ENCODE results near the gene MACROH2A1. TPM values are rescaled to one million over a fixed set of nuclear protein-coding genes. Genes with fewer than 3 reads are reported as not detected.

The MACROH2A1 gene
- total and polyA plus RNA-seq, 10 of the 15 experiments (the other 5 are each of a cell fraction or from before 2014, with no cell fraction given) = 45.7 to 230 (median 196) TPM

GRCh38 chr5:135307143-135307903 is 91.7 kb downstream of the MACROH2A1 start:
- Histone ChIP-seq H3K4me3 (no peak overlapping the region), H3K79me2 (ENCODE audit: control insufficient read depth, insufficient read depth, low read length) (no peaks in the 10 kb centered on the region), H3K9me3 (replicated peaks; ENCODE audit: control insufficient read depth, insufficient read depth, low read length) (no peaks in the 10 kb centered on the region), H3K36me3 (ENCODE audit: control insufficient read depth in 2 of 2, insufficient read depth in 2 of 2, low read length in 1 of 2) (no peaks in the 10 kb centered on the region), H3K4me1 (ENCODE audit: control insufficient read depth, insufficient read depth, low read length) (no peaks in the 10 kb centered on the region), H3K4me2 (ENCODE audit: control insufficient read depth, insufficient read depth) (no peak overlapping the region), H2AFZ (ENCODE audit: control insufficient read depth, low read depth, low read length) (no peak overlapping the region), H3K9ac (ENCODE audit: control insufficient read depth, insufficient read depth, low read length) (no peak overlapping the region), H3K27ac (ENCODE audit: control insufficient read depth, insufficient read depth) (no peak overlapping the region), H3K27me3 (replicated peaks in 1 of 2; ENCODE audit: control insufficient read depth in 2 of 2, insufficient read depth in 2 of 2, low read length in 1 of 2) (peaks cover 2% of the 10 kb centered on the region in 2 experiments; a peak in 2 of 4 replicates), H4K20me1 (ENCODE audit: control insufficient read depth, insufficient read depth) (no peaks in the 10 kb centered on the region)
- ChIA-PET SMC1A (ENCODE audit: uncharacterized antibody, unreplicated experiment) (no interaction called here), CTCF (no interaction called here), RAD21 (ENCODE audit: unreplicated experiment) (no interaction called here), POLR2A (no interaction called here)
- no peak for DNase-seq (ENCODE audit: low read depth, low spot score)
- no TSS peak for BruUV-seq (replicated peaks)
- TF ChIP-seq NFYB (IDR thresholded peaks at IDR 0.05; ENCODE audit: insufficient read depth, low read depth, low read length) = no peak
- TF ChIP-seq SUZ12 (IDR thresholded peaks at IDR 0.05; ENCODE audit: unreplicated experiment) = no peak
- no peak for TF ChIP-seq JUNB (IDR thresholded peaks at IDR 0.05)
- no peak for TF ChIP-seq PRDM15 (CRISPR knock-in tag; IDR thresholded peaks at IDR 0.05)
- TF ChIP-seq CEBPB (IDR thresholded peaks at IDR 0.05; ENCODE audit: borderline replicate concordance in 1 of 2, low read depth in 2 of 2, low read length in 2 of 2) = no peak
- TF ChIP-seq ATF7 (IDR thresholded peaks at IDR 0.05; ENCODE audit: low read depth) = no peak
- no peak for TF ChIP-seq EGR1 (IDR thresholded peaks at IDR 0.05; ENCODE audit: borderline replicate concordance in 1 of 2, low read depth in 2 of 2, low read length in 2 of 2)
- TF ChIP-seq BRCA1 (IDR thresholded peaks at IDR 0.05; ENCODE audit: low read depth, low read length) = no peak
- no peak for TF ChIP-seq CHD4 (IDR thresholded peaks at IDR 0.05)
- no peak for TF ChIP-seq SMC3 (IDR thresholded peaks at IDR 0.05; ENCODE audit: borderline replicate concordance, low read length)
- no peak for TF ChIP-seq FOS (IDR thresholded peaks at IDR 0.05; ENCODE audit: borderline replicate concordance, extremely low read depth, insufficient read length)
- no peak for TF ChIP-seq GABPA (IDR thresholded peaks at IDR 0.05; ENCODE audit: low read depth)
- no peak for TF ChIP-seq EP300 (IDR thresholded peaks at IDR 0.05; ENCODE audit: borderline replicate concordance in 1 of 2, control insufficient read depth in 1 of 2, low read depth in 2 of 2, low read length in 2 of 2)
- no peak for TF ChIP-seq SMAD5 (IDR thresholded peaks at IDR 0.05; ENCODE audit: low read depth)
- TF ChIP-seq ZBTB33 (IDR thresholded peaks at IDR 0.05) = no peak
- no peak for TF ChIP-seq NFIC (IDR thresholded peaks at IDR 0.05; ENCODE audit: low read depth, low read length)
- no peak for TF ChIP-seq BACH1 (IDR thresholded peaks at IDR 0.05; ENCODE audit: borderline replicate concordance)
- no peak for TF ChIP-seq HCFC1 (IDR thresholded peaks at IDR 0.05; ENCODE audit: low read length)
- TF ChIP-seq ZBED1 (IDR thresholded peaks at IDR 0.05; ENCODE audit: borderline replicate concordance) = no peak
- no peak for TF ChIP-seq ZNF384 (IDR thresholded peaks at IDR 0.05; ENCODE audit: borderline replicate concordance, low read depth, low read length)
- no peak for FAIRE-seq
- 54% methylated on average over 23 of the region's 23 CpGs for WGBS (ENCODE audit: insufficient coverage, insufficient replicate concordance, low lambda C conversion rate, missing lambda C conversion rate)
- in situ Hi-C loops (cut with MboI) = no loop called here
- ATAC-seq = no peak
- intact Hi-C loops (cut with micrococcal nuclease; ENCODE audit: unreplicated experiment) = no loop called here
